Ramos (cell line): ENCODE data around the gene NMT2.

Source experiments
- in situ Hi-C: fragments of 300-500 bp; cut with MboI; formaldehyde crosslinking; loops from one replicate; pipeline ENCODE4 v1.14.3; 2022; ENCODE audit warnings: low sequenced_read_pairs; ENCODE audit not compliant: unreplicated experiment

NMT2 gene

DNA sequence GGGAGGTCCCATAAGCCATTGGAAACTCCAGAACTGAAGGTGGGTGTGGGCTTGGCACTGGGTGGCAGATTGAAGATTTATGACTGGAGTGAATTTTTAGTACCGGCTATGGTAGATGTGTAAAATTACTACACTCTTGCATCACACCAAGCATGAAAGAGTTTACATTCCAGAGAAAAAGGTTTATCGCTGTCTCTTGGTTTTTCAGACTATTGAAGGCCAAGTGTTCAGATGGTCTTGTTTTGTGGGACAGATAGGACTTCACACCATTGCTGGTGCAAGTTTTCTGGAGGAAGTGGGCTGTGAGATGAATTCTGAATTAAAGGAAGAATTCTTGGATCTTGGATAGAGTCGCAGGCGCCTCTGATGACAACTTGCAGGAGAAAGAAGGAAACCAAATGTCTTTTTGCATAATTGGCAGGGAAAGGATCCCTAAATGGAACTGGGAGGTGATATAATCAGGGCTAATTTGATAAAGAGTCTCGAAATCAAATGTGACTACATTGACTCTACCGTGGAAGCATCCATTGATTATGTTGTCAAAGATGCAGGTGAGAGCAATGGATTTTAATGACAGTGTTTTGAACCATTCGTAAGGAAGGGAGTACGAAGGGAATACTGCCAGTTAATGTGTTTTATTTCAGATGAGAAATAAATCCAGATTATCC lies 14.2 kb upstream of the NMT2 start:
- in situ Hi-C loops = no loop called here

DNA sequence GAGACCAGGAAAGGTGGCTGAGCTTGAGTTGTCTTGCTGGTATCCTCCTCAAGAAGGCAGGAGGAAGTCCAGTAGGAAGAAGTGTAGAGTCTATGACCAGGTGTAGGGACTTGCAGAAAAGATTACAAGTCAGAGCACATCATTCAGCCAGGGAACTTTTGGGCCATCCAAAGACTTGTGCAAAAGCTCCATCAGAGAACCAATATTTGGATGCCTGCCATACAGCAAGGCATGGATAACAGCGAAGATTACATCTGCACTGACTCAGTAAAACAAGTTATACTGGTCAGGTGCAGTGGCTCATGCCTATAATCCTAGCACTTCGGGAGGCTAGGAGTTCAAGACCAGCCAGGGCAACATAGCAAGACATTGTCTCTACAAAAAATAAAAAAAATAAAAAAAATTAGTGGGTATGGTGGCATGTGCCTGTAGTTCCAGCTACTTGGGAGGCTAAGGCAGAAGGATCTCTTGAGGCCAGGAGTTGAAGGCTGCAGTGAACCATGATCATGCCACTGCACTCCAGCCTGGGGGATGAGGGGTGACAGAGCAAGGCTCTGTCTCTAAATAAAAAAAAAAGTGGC lies 13.2 kb upstream of the NMT2 start:
- in situ Hi-C loops = no loop called here

DNA sequence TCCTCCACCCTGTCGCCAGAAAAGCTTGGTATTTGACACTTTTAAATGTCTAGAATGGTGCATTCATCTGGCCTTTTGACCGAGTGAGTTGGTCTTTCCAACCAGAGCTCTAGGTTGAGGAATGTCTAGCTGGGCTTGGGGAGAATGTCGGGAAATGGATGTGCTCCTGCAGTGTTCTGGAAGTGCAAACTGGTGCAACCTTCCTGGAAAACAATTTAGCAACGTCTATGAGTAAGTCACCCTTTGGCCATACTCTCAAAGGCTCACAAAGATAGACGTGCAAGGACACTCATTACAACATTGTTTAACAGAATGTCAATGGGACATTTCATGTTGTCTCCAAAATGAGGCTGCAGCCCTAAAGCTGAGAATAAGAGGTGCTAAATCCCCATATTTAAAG lies 12.2 kb upstream of the NMT2 start:
- in situ Hi-C loops = no loop called here

DNA sequence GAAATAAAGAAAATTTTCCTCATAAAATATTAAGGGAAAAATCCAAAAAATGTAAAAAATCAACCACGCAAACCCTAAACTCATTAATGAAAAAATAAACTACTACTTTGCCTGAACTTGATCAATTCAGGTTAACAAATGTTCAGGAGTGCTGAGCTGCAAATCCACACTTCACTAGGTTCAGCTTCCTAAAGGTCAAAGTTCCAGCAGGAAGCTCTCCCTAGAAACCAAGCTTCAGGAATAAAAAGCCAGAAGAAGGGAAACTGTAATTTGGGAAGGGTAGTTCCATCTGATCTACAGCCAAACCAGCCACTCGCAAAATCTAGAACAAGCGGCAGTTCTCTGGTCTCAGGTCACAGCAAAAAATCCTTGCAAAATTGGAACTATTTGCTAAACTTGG lies 7.8 kb upstream of the NMT2 start:
- in situ Hi-C loops = no loop called here

DNA sequence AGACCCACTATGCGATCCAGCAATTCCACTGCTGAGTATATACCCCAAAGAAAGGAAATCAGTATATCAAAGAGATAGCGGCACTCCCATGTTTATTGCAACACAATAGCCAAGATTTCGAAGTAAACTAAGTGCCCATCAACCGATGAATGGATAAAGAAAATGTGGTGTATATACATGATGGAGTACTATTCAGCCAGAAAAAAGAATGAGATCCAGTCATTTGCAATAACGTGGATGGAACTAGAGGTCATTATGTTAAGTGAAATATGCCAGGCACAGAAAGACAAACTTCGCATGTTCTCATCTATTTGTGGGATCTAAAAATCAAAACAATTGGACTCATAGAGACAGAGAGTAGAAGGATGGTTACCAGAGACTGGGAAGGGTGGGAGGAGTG lies 7.1 kb upstream of the NMT2 start:
- in situ Hi-C loops = no loop called here

DNA sequence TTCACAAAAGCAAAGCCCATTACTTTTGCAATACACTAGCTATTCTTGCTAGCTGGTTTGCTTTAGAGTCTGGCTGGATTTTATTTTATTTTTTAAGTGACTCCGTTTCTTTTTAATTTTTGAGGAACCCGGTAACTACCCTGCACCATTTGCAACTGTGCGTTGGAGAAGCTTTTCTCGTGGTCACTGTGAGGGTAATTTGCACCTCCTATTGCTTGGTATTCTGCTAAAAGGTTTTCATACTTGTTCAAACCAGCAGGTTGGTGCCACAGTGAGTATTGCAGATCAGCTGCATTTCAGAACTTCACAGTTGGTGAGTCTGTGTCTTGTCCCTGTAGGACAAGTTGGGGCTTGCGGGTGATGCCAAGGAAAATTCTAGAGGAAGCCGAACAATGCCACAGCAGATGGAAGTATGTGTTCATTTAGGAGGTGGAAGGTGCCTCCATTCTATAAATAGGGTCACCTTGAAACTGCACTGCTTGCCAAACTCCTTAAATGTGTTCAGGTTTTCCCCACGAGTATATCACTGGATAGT lies 3.9 kb upstream of the NMT2 start:
- in situ Hi-C loops = no loop called here

DNA sequence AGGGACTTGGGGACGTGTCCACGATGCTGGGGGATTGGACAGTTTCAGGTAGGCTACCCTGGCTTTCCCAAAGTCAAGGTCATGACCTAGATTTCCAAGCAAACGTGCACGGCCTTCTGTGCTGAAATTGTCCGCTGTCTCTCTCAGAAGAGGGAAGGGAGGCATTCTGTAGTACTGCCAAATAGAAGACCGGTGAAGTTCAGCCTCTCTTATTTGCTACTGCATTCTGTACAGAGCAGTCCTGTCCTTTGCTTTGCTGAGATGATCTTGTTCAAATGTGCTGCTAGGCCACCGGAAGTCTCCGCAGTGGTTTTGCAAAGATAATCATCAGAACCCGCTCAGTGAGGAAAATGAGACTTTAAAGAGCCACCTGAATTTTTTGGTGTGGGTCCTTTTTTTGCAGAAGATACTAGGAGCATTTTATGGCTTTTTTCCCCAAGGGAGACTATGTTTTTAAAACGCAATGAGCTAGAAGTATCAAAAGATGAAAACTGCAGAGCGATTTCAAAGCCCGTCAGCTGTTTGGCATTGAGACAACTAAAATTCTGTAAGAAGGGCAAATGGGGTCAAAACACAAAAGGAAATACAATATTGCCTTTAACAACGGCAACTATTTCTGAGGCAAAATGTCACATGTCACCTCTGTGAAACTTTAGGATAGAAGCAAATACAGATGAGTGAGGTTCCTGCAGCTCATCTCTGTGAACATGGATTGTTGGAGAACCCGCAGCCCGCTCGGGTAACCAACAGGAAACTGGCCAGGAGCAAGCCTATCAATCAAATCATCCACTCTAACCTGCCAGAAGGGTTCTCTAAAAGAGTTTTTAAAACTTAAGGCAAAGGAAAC lies 1.3 kb upstream of the NMT2 start:
- in situ Hi-C loops = no loop called here

DNA sequence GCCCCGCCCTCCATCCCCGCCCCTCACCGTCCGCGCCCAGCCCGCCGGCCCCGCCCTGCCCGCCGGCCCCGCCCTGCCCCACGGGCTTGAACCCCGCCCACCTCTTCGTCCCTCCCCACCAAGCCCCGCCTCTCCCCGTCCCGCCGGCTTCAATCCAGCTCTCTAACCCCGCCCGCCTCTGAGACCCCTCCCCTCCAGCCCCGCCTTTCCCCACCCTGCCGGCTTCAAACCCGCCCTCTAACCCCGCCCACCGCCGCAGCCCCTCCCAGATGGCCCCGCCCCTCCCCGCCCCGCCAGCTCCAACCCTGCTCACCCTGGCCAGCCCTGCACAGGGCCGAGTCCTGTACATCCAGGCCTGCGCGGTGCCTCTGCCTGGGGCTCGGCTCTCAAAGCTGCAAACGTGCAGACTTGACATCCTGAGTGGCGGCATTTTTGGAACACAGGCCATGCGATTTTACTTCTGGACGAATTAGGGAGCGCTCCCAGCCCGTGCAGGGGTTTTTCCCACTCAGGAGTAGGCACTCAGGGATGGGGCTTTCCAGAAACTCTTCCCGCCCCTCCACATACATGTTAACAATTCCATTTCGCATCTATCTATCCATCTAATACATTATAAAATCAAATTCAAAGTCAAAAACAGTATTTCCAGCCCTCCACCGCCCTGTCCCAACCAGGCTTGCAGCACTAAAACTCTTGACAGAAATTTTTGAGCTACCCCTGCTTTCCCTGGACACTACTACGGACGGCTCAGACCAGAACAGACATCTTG lies 477 bp upstream of the NMT2 start:
- in situ Hi-C loops = no loop called here

DNA sequence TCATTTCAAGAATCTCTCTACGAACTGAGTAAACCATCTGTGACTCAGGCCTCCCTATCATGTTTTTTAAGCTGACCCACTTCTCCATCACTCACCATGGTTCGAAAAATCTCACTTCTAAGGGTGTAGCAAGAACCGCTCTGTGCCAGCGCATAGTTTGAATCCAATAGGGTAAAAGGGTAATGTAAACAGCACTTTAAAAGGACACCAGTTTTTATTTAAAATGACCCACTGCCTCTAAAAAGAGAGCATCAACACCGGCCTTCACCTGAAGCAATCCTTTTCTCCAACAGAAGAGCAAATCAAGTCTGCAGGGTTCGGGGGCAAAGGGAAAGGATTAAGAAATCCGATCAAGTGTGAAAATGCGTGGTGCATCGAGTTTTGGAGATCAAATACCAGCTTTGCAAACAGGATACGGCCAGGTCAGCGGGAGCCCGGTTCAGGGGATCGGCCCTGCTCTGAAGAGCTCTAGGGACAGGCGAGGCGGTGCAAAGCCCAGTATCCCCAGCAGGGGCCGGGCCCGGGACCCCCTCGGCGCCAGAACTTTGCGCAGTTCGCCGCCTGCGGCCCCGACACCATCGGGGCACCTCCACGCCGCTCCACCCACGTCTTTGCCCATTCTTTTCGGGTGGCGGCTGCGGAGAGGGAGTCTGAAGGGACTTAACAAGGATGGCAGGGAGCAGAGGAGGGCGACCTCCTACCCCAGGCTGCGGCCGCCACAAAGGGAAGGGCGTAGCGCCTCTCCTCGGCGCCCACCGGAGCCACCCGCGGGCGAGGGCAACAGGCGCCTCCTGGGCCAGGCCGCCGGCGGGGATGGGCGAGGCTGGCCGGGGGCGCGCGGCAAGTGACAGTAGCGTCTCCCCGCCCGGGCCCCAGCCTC lies 842 bp downstream of the NMT2 start:
- in situ Hi-C loops = no loop called here

DNA sequence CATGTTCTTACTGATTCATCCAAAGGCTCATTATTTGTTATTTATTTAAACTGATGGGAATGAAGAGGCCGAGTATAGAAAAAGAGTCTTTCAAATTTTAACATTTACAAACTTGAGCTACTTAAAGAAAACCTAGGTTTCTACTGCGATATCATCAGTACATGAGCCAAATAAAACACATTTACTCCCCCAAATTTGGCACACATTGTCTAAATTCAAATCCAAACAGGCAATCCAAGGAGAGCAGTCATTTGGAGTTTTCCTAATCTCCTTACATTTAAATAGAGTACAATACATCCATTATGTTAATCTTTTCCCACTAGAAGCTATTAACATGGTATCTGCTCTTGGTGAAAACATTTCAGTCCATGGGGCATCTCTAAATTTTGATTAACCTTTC lies 2.2 kb downstream of the NMT2 start:
- in situ Hi-C loops = no loop called here

DNA sequence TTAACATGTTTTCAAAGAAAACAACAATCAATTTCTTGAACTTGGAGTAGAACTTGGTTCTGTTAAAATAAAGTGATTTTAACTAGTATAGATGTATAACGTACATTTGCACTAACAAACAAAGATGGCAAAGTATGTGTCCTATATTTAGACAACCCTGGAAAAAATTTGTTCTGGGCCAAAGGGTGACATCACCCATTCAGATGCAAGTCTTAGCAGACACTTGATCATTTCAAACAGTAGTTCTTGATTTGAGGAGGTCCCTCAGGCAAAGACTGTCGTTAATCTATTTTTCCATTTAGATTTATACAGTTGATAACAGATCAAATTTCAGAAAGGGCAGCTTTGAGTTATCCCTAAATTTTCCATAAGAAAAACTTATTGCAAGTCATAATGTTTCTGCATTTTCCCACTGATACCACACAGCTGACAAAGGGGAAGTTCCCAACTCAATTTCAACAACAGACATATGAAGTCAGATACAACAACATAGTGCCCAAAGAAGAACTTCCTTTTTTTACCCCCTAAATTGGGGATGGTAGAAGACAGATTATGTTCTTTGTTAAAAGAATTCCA lies 5.2 kb downstream of the NMT2 start:
- in situ Hi-C loops = no loop called here

DNA sequence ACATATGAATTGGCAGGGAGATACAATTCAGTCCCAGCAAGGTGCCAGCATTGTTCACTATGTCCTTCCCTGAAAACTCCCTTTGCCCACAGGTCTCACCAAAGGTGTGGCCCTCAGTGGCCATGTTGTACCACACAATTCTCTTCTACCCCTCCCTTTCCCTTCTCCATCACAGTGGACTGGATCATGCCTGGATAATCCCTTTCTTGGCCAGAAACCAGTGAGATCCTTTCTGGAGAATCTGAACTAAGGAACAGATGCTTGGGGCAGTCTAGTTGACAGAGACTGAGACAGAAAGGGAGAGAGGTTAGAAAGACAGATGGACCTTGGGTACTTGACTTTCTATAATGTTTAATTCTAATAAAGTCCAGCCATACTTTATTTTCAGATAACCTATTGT lies 9.5 kb downstream of the NMT2 start:
- in situ Hi-C loops = no loop called here

DNA sequence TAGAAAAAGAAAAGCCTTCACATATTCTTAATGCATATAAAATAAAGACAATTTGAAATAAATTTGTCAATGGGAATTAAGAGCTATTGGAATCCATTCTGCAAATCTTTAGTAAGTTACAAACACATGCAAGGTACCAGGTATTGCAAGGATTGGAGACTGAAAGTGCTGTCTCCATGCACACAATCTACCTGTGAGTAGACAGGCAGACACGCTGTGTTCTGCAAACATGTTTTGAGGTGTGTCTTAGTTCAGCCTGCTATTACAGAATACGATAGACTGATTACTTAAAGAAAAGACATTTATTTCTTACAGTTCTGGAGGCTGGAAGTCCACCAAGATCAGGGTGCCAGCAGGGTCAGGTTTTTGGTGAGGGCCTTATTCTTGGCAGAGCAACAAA lies 10.0 kb downstream of the NMT2 start:
- in situ Hi-C loops = no loop called here

DNA sequence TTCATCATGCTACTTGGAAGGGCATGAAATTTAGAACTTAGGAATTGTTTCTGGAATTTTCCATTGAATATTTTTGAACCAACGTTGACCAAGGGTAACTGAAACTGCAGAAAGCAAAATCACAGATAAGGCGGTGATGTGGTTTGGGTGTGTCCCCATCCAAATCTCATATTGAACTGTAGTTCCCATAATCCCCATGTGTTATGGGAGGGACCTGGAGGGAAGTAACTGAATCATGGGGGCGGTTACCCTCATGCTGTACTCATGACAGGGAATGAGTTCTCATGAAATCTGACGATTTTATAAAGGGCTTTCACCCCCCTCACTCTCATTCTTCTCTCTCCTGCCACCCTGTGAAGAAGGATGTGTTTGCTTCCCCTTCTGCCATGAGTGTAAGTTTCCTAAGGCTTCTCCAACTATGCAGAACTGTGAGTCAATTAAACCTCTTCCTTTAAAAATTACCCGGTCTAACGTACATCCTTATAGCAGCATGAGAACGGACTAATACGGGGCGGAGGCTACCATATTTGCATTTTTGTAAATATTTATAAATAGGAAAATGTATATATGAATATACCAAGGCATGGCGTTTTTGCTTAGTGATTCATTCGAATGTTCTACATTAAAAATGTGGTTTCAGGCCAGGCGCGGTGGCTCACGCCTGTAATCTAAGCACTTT lies 12.4 kb downstream of the NMT2 start:
- in situ Hi-C loops = no loop called here

DNA sequence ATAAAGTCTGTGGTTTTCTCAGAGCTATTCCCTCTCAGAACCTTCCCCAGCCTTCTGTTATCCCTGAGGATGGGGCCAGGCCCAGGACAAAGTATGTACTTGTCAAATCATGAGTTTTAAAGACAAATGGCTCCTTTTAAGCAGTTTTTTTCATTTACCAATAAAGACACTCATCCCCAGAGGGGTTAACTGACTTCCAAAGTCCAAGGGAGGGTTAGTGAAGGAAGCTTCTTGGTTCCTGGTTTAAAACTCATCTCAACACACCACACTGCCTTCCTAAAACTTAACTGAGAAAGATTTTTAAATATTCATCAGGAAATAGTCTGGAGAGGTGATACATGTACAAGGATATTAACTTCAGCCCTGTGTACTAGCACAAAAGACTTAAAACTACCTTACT lies 15.9 kb downstream of the NMT2 start:
- in situ Hi-C loops = no loop called here

DNA sequence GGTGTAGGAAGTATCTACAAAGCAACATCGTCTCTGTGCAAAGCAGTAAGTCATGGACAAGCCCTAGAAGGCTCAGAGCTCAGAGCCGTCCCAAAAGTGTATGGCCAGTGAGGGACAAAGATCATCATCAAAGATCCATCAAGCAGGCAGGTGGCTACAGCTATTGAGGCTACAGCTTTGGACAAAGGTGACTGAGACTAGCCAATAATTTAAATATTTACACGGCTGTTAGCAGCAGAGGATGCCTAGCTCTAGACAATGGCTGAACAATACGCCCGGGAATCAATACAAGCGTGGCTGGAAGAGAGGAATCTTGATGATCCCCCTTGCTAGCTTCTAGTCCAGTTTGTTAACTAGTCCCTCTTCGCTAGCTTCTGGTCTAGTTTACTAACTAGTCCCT lies 17.9 kb downstream of the NMT2 start:
- in situ Hi-C loops = no loop called here

DNA sequence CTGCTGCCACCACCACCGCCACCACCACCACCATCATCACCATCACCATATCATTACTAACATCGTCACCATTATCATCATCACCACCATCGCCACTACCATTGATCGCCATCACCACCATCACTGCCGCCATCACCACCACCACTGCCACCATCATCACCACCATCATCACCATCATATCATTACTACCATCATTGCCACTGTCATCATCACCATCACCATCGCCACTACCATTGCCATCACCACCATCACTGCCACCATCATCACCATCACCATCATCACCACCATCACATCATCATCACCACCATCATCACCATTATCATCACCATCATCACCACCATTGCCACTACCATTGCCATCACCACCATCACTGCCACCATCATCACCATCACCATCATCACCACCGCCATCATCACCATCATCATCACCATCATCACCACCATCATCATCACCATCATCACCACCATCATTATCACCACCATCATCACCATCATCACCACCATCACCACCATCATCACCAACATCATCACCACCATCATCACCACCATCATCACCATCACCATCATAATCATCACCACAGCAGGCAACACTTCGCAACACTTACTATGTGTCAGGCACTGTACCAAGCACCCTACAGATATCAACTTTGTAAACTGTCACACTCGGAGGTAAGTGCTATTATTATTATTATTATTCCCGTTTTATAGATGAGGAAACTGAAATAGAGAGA lies 19.3 kb downstream of the NMT2 start:
- in situ Hi-C loops = no loop called here
